ENCODE data around the gene NCOA7. TPM values are rescaled to one million over a fixed set of nuclear protein-coding genes. Genes with fewer than 3 reads are reported as not detected.
"Not testable (repeated sequence)": the region's sequence is repeated elsewhere in the genome, so short reads cannot be mapped to it uniquely, and the experiment has no call there.

Gene NCOA7
- total RNA-seq, 2 experiments from 2014 or later, result 43.2 to 53.1 TPM

DNA sequence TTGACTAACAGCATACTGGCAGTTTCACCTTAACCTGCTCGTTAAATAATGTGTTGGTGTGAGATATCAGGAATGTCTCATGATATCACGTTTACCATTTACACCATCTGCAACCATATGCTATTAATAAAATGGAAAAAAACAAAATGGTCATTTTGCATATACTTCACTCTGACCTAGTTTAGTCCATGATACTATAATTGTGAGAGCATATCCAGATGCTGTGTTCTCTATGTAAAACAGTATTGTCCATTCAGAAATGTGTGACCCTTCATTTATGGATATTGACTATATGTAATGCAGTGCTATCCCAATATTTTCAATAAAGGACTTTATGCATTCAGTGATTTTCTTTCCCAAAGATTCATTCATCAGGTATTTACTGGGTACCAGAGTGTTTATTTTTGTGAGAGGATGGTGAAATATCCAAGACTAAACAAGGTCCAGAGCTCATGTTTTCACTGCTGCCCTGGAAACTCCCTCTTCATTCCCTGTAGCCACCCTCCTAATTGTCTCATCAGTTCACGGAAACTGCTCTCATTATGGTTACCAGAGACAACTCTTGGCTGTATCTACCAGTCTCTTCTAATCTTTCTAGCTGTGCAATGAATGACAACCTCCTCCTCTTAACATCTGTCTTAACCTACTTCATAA, 140.1 kb downstream of the NCOA7 start:
- DNase-seq, result no peak
- ChIA-PET POLR2A (no interaction called here), CTCF (interaction anchor here (2.5 kb wide), 1 partner anchor 25 kb away, joined by 8 read pairs; the partner anchor contains the start of gene HINT3)
- Mint-ChIP-seq H3K4me1 (peaks cover 15% of the 10 kb centered on the region), H3K27me3 (no peaks in the 10 kb centered on the region), H3K27ac (no peak overlapping the region), H3K9me3 (no peaks in the 10 kb centered on the region), H3K36me3 (ENCODE audit: low read depth) (peaks cover 44% of the 10 kb centered on the region), H3K4me3 (no peak overlapping the region)

DNA sequence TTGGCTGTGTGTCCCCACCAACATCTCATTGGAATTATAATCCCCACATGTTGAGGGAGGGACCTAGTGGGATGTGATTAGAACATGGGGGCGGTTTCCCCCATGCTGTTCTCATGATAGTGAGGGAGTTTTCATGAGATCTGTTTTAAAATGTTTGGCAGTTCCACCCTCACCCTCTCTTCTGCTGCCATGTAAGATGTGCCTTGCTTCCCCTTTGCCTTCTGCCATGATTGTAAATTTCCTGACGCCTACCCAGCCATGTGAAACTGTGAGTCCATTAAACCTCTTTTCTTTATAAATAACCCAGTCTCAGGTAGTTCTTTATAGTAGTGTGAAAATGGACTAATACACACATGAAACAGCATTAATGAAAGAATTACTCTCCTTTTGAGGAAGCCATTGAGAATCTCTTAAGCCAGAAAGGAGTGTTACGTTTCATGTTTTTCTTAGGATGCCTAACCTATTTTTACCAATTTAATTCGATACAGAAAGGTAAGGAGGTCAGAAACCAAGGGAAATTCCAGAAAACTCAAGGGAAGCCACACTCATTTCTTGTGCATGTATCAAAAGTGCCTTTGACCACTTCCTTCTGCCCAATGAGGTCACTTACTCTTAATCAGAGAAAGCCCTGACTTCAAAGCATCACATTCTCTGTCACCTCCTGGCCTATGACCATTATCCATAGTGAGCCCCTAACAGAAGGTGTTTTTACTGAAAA, 141.1 kb downstream of the NCOA7 start:
- Mint-ChIP-seq H3K27me3 (peaks cover 2% of the 10 kb centered on the region), H3K4me1 (peaks cover 9% of the 10 kb centered on the region), H3K27ac (no peak overlapping the region), H3K36me3 (ENCODE audit: low read depth) (peaks cover 36% of the 10 kb centered on the region), H3K4me3 (no peak overlapping the region), H3K9me3 (no peaks in the 10 kb centered on the region)
- CTCF ChIA-PET, result interaction anchor here (1.0 to 3.5 kb wide), 5 partner anchors 7 to 26 kb away, joined by 3 to 13 read pairs (median 8); partner anchors contain the start of gene HINT3
- DNase-seq, result no peak
- POLR2A ChIA-PET, result interaction anchor here (0.6 kb wide), 1 partner anchor 24 kb away, joined by 3 read pairs; the partner anchor contains the start of gene HINT3

DNA sequence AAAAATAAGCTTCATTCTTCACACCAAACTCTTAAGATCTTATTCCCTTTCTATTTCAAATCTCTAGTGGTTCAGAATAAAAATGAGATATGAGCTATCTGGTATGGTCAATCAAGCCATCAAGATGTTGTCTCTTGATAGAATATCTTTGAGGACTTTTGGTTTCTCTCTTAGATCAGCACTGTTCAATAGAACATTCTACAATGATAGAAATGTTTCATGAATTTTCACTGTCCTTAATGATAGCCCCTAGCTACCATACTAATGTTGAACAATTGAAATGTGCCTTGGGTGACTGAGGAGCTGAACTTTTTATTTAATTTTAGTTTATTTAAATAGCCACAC, 141.7 kb downstream of the NCOA7 start:
- DNase-seq, result no peak
- Mint-ChIP-seq H3K27me3 (peaks cover 2% of the 10 kb centered on the region), H3K27ac (no peak overlapping the region), H3K4me1 (peaks cover 9% of the 10 kb centered on the region), H3K36me3 (ENCODE audit: low read depth) (peaks cover 33% of the 10 kb centered on the region), H3K9me3 (no peaks in the 10 kb centered on the region), H3K4me3 (no peak overlapping the region)
- POLR2A ChIA-PET, result interaction anchor here (0.6 kb wide), 1 partner anchor 24 kb away, joined by 3 read pairs; the partner anchor contains the start of gene HINT3
- CTCF ChIA-PET, result interaction anchor here (1.0 to 3.5 kb wide), 5 partner anchors 8 to 26 kb away, joined by 3 to 13 read pairs (median 8); partner anchors contain the start of gene HINT3

DNA sequence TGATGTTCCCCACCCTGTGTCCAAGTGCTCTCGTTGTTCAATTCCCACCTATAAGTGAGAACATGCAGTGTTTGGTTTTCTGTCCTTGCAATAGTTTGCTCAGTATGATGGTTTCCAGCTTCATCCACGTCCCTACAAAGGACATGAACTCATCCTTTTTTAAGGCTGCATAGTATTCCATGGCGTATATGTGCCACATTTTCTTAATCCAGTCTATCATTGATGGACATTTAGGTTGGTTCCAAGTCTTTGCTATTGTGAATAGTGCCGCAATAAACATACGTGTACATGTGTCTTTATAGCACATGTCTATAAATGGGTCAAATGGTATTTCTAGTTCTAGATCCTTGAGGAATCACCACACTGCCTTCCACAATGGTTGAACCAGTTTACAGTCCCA, 144.8 kb downstream of the NCOA7 start:
- H3K36me3 Mint-ChIP-seq (ENCODE audit: low read depth), result peaks cover 15% of the 10 kb centered on the region
- H3K4me3 Mint-ChIP-seq, H3K9me3 Mint-ChIP-seq, H3K27me3 Mint-ChIP-seq, DNase-seq, H3K27ac Mint-ChIP-seq, POLR2A ChIA-PET: not testable (repeated sequence)
- CTCF ChIA-PET, result interaction anchor here (1.2 to 3.5 kb wide), 3 partner anchors 11 to 22 kb away, joined by 3 to 11 read pairs (median 5); no protein-coding TSS in a partner anchor
- H3K4me1 Mint-ChIP-seq, result peaks cover 10% of the 10 kb centered on the region

- CTCF ChIA-PET, result interaction anchor here (0.9 to 1.3 kb wide), 3 partner anchors 9 to 32 kb away, joined by 3 to 4 read pairs (median 3); no protein-coding TSS in a partner anchor
These were observed 148.3 kb downstream of the NCOA7 start for GRCh38 chr6:125939026-125939425.

GRCh38 chr6:125939791-125940190, 149.0 kb downstream of the NCOA7 start:
- Mint-ChIP-seq H3K4me1 (peaks cover 5% of the 10 kb centered on the region), H3K27ac (no peak overlapping the region), H3K9me3 (no peaks in the 10 kb centered on the region), H3K36me3 (ENCODE audit: low read depth) (no peaks in the 10 kb centered on the region), H3K27me3 (peaks cover 17% of the 10 kb centered on the region), H3K4me3 (no peak overlapping the region)
- no peak for DNase-seq
- CTCF ChIA-PET, result interaction anchor here (0.9 to 1.3 kb wide), 2 partner anchors 14 to 33 kb away, joined by 3 to 4 read pairs; no protein-coding TSS in a partner anchor
- POLR2A ChIA-PET, result no interaction called here

More at GRCh38 chr6:125939026-125939425, 148.3 kb downstream of the NCOA7 start:
- no peak overlapping the region for H3K27ac Mint-ChIP-seq
- no peak overlapping the region for H3K4me3 Mint-ChIP-seq
- peaks cover 17% of the 10 kb centered on the region for H3K27me3 Mint-ChIP-seq
- no peaks in the 10 kb centered on the region for H3K9me3 Mint-ChIP-seq
- H3K36me3 Mint-ChIP-seq (ENCODE audit: low read depth), result no peaks in the 10 kb centered on the region
- peaks cover 5% of the 10 kb centered on the region for H3K4me1 Mint-ChIP-seq
- DNase-seq, result no peak
- POLR2A ChIA-PET, result no interaction called here

- Mint-ChIP-seq H3K36me3 (ENCODE audit: low read depth) (no peaks in the 10 kb centered on the region), H3K4me3 (no peak overlapping the region), H3K27ac (no peak overlapping the region), H3K4me1 (peaks cover 5% of the 10 kb centered on the region), H3K27me3 (peaks cover 17% of the 10 kb centered on the region), H3K9me3 (no peaks in the 10 kb centered on the region)
- POLR2A ChIA-PET, result no interaction called here
- CTCF ChIA-PET, result interaction anchor here (1.3 to 4.5 kb wide), 2 partner anchors 12 to 13 kb away, joined by 4 to 18 read pairs; no protein-coding TSS in a partner anchor
- DNase-seq, result no peak
These were observed 149.7 kb downstream of the NCOA7 start for GRCh38 chr6:125940247-125941041.

DNA sequence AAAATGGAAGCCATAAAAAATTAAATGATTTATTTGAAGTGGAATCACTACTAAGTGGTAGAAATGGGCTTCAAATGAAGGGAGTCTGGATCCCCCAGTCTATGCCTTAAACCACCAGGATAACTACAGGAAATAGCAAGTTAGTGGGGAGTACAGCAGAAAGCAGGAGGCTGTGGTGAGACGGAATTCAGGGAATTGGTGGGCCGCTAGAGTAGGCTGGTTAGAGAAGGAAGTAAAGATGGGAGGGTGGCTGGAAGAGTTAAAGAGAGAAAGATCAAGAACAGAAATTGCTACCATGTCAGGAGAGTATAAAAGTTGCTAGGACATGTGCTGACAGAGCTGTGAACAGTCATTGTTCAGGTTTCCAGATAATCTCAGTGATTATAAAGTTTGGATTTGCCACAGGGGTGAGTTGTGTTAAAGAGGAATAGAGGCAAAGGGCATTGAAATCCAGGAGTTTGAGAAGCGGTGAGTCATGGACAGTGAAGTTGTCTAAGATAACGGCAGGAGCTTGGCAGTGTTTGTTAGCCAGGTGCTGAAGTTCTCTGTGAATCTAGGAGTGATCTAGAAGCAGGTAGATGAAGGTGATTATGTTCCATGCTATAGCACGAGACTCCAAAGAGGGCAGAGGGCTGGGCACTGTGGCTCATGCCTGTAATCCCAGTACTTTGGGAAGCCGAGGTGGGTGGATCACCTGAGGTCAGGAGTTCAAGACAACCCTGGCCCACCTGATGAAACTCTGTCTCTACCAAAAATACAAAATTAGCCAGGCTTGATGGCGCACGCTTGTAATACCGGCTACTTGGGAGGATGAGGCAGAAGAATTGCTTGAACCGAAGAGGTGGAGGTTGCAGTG, 152.1 kb downstream of the NCOA7 start:
- H3K36me3 Mint-ChIP-seq (ENCODE audit: low read depth), result no peaks in the 10 kb centered on the region
- ChIA-PET POLR2A (no interaction called here), CTCF (interaction anchor here (1.2 to 4.5 kb wide), 3 partner anchors 10 to 33 kb away, joined by 4 to 18 read pairs (median 4); partner anchors contain the start of gene HINT3)
- peaks cover 20% of the 10 kb centered on the region for H3K27me3 Mint-ChIP-seq
- no peak for DNase-seq
- H3K4me3 Mint-ChIP-seq, result no peak overlapping the region
- no peaks in the 10 kb centered on the region for H3K9me3 Mint-ChIP-seq
- H3K4me1 Mint-ChIP-seq, result peaks cover 9% of the 10 kb centered on the region
- no peak overlapping the region for H3K27ac Mint-ChIP-seq

GRCh38 chr6:125943528-125944433, 153.0 kb downstream of the NCOA7 start:
- Mint-ChIP-seq H3K9me3 (no peaks in the 10 kb centered on the region), H3K27me3 (peaks cover 21% of the 10 kb centered on the region), H3K4me3 (no peak overlapping the region), H3K27ac (no peak overlapping the region), H3K36me3 (ENCODE audit: low read depth) (no peaks in the 10 kb centered on the region), H3K4me1 (peaks cover 9% of the 10 kb centered on the region)
- CTCF ChIA-PET, result interaction anchor here (0.8 to 4.5 kb wide), 4 partner anchors 9 to 33 kb away, joined by 3 to 18 read pairs (median 5); partner anchors contain the start of gene HINT3
- no peak for DNase-seq
- POLR2A ChIA-PET, result interaction anchor here (0.7 kb wide), 1 partner anchor 19 kb away, joined by 3 read pairs; no protein-coding TSS in a partner anchor

DNA sequence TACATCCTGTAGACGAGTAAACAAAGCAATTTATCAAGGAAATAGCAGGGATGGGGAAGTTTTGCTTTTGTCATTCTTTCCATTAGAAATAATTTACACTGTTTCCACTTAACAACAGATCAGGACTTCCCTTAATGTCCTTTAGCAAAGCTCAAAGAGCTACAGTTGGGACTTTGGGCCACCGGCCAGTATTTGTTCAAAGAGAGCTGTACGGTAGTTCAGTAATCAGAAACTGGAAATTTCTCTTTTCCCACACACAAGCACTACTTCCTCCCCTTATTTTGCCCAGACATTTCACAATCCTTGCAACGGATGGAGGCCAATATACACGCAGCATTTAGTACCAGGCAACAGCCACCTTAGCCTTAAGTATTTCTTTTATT, 153.7 kb downstream of the NCOA7 start:
- Mint-ChIP-seq H3K27ac (no peak overlapping the region), H3K27me3 (peaks cover 18% of the 10 kb centered on the region), H3K4me1 (peaks cover 9% of the 10 kb centered on the region), H3K36me3 (ENCODE audit: low read depth) (no peaks in the 10 kb centered on the region), H3K9me3 (no peaks in the 10 kb centered on the region), H3K4me3 (no peak overlapping the region)
- no peak for DNase-seq
- ChIA-PET POLR2A (no interaction called here), CTCF (interaction anchor here (1.0 to 4.5 kb wide), 3 partner anchors 8 to 12 kb away, joined by 3 to 18 read pairs (median 6); partner anchors contain the start of gene HINT3)

- CTCF ChIA-PET, result interaction anchor here (1.0 to 4.5 kb wide), 3 partner anchors 8 to 11 kb away, joined by 3 to 18 read pairs (median 6); partner anchors contain the start of gene HINT3
These were observed 154.1 kb downstream of the NCOA7 start for GRCh38 chr6:125944896-125945295.

More at GRCh38 chr6:125944896-125945295, 154.1 kb downstream of the NCOA7 start:
- Mint-ChIP-seq H3K9me3 (no peaks in the 10 kb centered on the region), H3K27ac (no peak overlapping the region), H3K27me3 (peaks cover 18% of the 10 kb centered on the region), H3K36me3 (ENCODE audit: low read depth) (no peaks in the 10 kb centered on the region), H3K4me3 (no peak overlapping the region), H3K4me1 (peaks cover 7% of the 10 kb centered on the region)
- DNase-seq, result no peak
- POLR2A ChIA-PET, result no interaction called here
